Ovary (tissue), 3 donors: ENCODE data around the gene PAPOLB.

Experiments used
- EP300 ChIP-seq: sonication (generic); formaldehyde crosslinking; IDR thresholded peaks from one replicate; pipeline ENCODE4 v1.6.1; 2017; ENCODE audit warnings: antibody characterized with exemption
- POLR2A ChIP-seq: fragments of 450-650 bp; IDR thresholded peaks from one replicate; pipeline ENCODE4 v1.6.1; 2017; ENCODE audit warnings: antibody characterized with exemption, mild to moderate bottlenecking, moderate library complexity
- TF ChIP-seq, protein P1 (sequence below), 3 donors: fragments of 450-650 bp in 2 of 3; fragments of 200-600 bp in 1 of 3; IDR thresholded peaks; one replicate each; pipeline versions ENCODE4 v1.5.1 to v1.8.0; 2016 to 2022; ENCODE audit warnings: antibody characterized with exemption in 3 of 3, mild to moderate bottlenecking in 1 of 3
- donor health status: DM: no; HTN: no; CAD: no.

DNA sequence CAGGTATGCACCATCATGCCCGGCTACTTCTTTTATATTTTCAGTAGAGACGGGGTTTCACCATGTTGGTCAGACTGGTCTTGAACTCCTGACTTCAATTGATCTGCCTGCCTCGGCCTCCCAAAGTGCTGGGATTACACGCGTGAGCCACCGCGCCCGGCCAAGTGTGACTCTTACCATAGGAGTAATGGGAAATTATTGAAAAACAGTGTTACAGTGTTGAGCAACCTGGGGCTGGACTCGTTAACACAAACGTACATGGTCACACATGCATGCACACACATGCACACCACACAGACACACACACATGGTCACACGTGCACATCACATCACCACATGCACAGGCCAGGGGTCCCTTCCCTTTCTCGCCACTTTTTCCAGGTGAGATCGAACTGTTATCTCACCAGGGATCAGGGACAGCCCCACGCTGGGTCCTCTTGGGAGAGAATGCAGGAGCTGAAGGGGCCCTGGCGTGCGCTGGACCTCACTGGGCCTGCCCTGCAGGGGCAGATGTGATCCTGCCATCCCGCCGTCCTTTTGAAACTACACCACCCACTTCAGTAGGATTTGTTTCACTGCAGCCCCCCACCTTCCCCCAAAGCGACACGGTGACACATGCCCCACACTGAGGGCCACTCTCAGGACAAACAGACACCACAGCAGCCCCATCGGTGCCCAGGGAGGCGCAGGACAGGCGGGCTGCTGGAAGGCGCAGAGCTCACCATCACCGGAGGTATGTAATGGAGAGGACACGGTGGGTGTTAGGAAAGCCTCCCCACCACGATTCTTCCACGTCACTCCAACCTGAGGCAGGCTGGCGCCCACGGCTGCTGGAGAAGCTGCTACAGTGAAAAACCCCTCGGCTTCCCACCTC lies 11.5 kb upstream of the PAPOLB start:
- no peak for TF ChIP-seq POLR2A
- TF ChIP-seq, protein P1, sequence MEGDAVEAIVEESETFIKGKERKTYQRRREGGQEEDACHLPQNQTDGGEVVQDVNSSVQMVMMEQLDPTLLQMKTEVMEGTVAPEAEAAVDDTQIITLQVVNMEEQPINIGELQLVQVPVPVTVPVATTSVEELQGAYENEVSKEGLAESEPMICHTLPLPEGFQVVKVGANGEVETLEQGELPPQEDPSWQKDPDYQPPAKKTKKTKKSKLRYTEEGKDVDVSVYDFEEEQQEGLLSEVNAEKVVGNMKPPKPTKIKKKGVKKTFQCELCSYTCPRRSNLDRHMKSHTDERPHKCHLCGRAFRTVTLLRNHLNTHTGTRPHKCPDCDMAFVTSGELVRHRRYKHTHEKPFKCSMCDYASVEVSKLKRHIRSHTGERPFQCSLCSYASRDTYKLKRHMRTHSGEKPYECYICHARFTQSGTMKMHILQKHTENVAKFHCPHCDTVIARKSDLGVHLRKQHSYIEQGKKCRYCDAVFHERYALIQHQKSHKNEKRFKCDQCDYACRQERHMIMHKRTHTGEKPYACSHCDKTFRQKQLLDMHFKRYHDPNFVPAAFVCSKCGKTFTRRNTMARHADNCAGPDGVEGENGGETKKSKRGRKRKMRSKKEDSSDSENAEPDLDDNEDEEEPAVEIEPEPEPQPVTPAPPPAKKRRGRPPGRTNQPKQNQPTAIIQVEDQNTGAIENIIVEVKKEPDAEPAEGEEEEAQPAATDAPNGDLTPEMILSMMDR (IDR thresholded peaks at IDR 0.05) = no peak
- TF ChIP-seq EP300 = no peak
